Karpas-422 (cell line): ENCODE data around the gene RAD18. TPM values are rescaled to one million over a fixed set of nuclear protein-coding genes. Genes with fewer than 3 reads are reported as not detected.

Experiments used
- DNase-seq: peaks from one replicate; pipeline ENCODE4 v3.0.0-alpha.2; 2015
- H2AFZ ChIP-seq: fragments of 200-600 bp; sonication (generic); 2 replicates; pipeline ENCODE4 v1.6.1; 2014; ENCODE audit warnings: antibody characterized with exemption, low read length, mixed read lengths
- H3K27ac ChIP-seq: fragments of 200-600 bp; sonication (generic); 2 replicates; pipeline ENCODE4 v1.5.1; 2014; ENCODE audit warnings: mild to moderate bottlenecking, low read length, moderate library complexity
- H3K27me3 ChIP-seq: fragments of 200-600 bp; sonication (generic); 2 replicates; pipeline ENCODE4 v1.6.1; 2014; ENCODE audit warnings: low read length, mixed read lengths
- H3K36me3 ChIP-seq: fragments of 200-600 bp; sonication (generic); 2 replicates; pipeline ENCODE4 v1.6.1; 2014; ENCODE audit warnings: low read length, mixed read lengths; ENCODE audit not compliant: insufficient read depth
- H3K4me1 ChIP-seq: fragments of 200-600 bp; sonication (generic); 2 replicates; pipeline ENCODE4 v1.6.1; 2014; ENCODE audit warnings: mild to moderate bottlenecking, low read length, mixed read lengths
- H3K4me2 ChIP-seq: fragments of 200-600 bp; sonication (generic); 2 replicates; pipeline ENCODE4 v1.6.1; 2014; ENCODE audit warnings: low read length, low read depth, mild to moderate bottlenecking; ENCODE audit not compliant: poor library complexity, severe bottlenecking
- H3K4me3 ChIP-seq: fragments of 200-600 bp; sonication (generic); 2 replicates; pipeline ENCODE4 v1.5.1; 2014; ENCODE audit warnings: mild to moderate bottlenecking, antibody characterized with exemption, low read length, mixed read lengths
- H3K79me2 ChIP-seq: fragments of 200-600 bp; sonication (generic); 2 replicates; pipeline ENCODE4 v1.6.1; 2014; ENCODE audit warnings: mild to moderate bottlenecking, low read length, mixed read lengths
- H3K9ac ChIP-seq: fragments of 200-600 bp; sonication (generic); 2 replicates; pipeline ENCODE4 v1.6.0; 2014; ENCODE audit warnings: low read length
- H3K9me2 ChIP-seq: fragments of 200-600 bp; sonication (generic), shearing (Covaris generic); replicated peaks from 2 replicates; pipeline ENCODE4 v1.6.0; 2014; ENCODE audit warnings: mild to moderate bottlenecking, low read length, moderate library complexity; ENCODE audit not compliant: insufficient read depth
- H3K9me3 ChIP-seq: fragments of 300-700, 200-600 bp; sonication (generic); 2 replicates; pipeline ENCODE4 v1.6.1; 2014; ENCODE audit warnings: low read length, mixed read lengths
- H4K20me1 ChIP-seq: fragments of 200-600 bp; sonication (generic); 2 replicates; pipeline ENCODE4 v1.6.1; 2014; ENCODE audit warnings: mild to moderate bottlenecking, antibody characterized with exemption, low read length, low read depth; ENCODE audit not compliant: insufficient read depth
- total RNA-seq: library from RNA; depleted of rRNA; stranded (reverse); fragments of >200 nt; shearing (Covaris generic); gene quantifications from 2 replicates; pipeline ENCODE4 v1.2.3, GENCODE V29; 2014; ENCODE audit warnings: low replicate concordance

The RAD18 gene
- total RNA-seq, 1 experiment from 2014 or later = 48.2 TPM

DNA sequence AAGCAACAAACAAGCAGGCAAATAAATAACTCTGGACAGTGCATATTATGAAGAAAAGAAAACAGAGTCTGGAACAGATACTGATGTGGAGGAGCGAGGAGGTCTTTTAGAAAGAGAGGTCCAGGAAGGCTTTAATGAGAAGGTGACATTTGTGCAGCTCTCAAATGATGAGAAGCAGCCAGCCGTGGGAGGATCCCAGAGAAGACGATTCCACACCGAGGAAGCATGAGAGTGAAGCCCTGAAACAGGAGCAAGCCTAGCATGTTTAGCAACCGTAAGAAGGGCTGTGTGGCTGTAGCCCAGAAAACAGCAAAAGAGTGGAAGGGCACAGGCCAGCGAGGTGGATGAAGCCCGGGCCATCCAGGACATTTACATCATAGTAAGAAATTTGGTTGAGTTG is 93.1 kb downstream of the RAD18 start:
- no peak overlapping the region for H3K4me3 ChIP-seq
- H3K27ac ChIP-seq = no peak overlapping the region
- no peak overlapping the region for H3K4me2 ChIP-seq
- H3K9me2 ChIP-seq = no peaks in the 10 kb centered on the region
- no peak overlapping the region for H3K9ac ChIP-seq
- no peaks in the 10 kb centered on the region for H3K79me2 ChIP-seq
- H4K20me1 ChIP-seq = no peaks in the 10 kb centered on the region
- no peak for DNase-seq
- no peak overlapping the region for H2AFZ ChIP-seq
- no peaks in the 10 kb centered on the region for H3K27me3 ChIP-seq
- no peaks in the 10 kb centered on the region for H3K4me1 ChIP-seq
- H3K36me3 ChIP-seq = peaks cover 4% of the 10 kb centered on the region; the same call in 1 of the 2 replicates
- no peaks in the 10 kb centered on the region for H3K9me3 ChIP-seq

DNA sequence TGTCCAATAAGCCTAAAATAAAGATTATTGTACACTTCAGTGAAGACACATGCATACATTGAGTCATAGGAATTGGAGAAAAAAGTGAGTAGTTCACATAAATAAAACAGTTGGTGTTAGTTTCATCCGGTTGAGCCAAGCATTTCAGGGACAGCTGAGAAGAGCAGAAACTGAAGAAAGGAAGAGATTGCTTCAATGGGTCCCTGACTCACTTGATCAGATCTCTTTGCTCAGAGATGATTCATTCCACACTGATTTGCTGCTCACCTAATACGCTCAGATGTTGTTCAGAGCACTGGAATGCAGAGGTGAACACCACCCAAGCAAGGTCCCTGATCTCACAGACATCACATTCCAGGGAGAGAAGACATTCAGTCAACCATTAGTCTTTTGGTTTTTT is 93.7 kb downstream of the RAD18 start:
- H3K9ac ChIP-seq = no peak overlapping the region
- no peak overlapping the region for H3K4me3 ChIP-seq
- no peaks in the 10 kb centered on the region for H3K9me2 ChIP-seq
- no peaks in the 10 kb centered on the region for H3K79me2 ChIP-seq
- H3K9me3 ChIP-seq = no peaks in the 10 kb centered on the region
- no peak overlapping the region for H2AFZ ChIP-seq
- DNase-seq = no peak
- H3K36me3 ChIP-seq = peaks cover 4% of the 10 kb centered on the region; the same call in 1 of the 2 replicates
- no peaks in the 10 kb centered on the region for H3K27me3 ChIP-seq
- H3K4me1 ChIP-seq = no peaks in the 10 kb centered on the region
- no peak overlapping the region for H3K27ac ChIP-seq
- H4K20me1 ChIP-seq = no peaks in the 10 kb centered on the region
- no peak overlapping the region for H3K4me2 ChIP-seq

DNA sequence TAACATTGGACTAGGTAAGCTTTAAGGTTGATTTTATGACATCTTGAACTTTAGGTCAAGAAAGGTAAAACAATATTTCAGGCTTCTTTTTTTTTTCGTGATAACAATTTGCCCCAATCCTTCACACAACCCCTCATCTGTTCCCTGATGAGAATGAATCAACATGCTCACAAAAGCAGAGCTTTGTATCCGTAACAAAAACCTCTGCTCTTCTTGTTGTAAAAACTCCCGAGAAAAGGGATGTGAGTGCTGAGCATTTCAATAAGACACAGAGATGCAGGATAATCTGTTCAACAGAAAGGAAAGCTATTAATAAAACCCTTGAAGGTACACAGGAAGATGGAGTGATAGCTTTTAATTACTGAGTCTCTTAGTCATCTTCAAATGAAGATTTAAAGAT is 94.3 kb downstream of the RAD18 start:
- Histone ChIP-seq H3K9me2 (no peaks in the 10 kb centered on the region), H3K9ac (no peak overlapping the region), H4K20me1 (no peaks in the 10 kb centered on the region), H3K9me3 (no peaks in the 10 kb centered on the region), H3K4me3 (no peak overlapping the region), H3K36me3 (peaks cover 4% of the 10 kb centered on the region; the same call in 1 of the 2 replicates), H3K27ac (no peak overlapping the region), H3K27me3 (no peaks in the 10 kb centered on the region), H2AFZ (no peak overlapping the region), H3K4me1 (no peaks in the 10 kb centered on the region), H3K4me2 (no peak overlapping the region), H3K79me2 (no peaks in the 10 kb centered on the region)
- DNase-seq = no peak

DNA sequence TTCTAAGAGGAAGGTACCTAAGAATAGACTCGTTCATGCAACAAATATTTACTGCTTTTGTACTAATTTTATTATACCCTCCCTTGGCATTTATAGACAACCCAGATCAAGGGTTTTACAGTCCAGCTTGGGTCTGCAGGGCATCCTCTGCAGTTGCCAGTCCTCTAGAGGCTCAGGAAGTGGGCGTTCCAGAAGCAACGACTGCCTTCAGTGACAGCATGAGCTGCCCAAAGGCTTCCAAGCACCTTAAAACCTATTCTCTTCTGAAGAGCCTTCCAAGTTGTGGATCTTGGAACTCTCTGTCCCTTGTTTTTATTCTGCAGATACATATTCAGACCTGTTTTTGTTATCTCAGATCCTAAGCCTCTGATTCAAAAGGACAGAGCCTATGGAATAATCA is 95.6 kb downstream of the RAD18 start:
- Histone ChIP-seq H3K9me3 (no peaks in the 10 kb centered on the region), H3K79me2 (no peaks in the 10 kb centered on the region), H3K9ac (no peak overlapping the region), H4K20me1 (no peaks in the 10 kb centered on the region), H3K27me3 (no peaks in the 10 kb centered on the region), H2AFZ (no peak overlapping the region), H3K4me3 (no peak overlapping the region), H3K27ac (no peak overlapping the region), H3K9me2 (no peaks in the 10 kb centered on the region), H3K36me3 (peaks cover 9% of the 10 kb centered on the region; the same call in 1 of the 2 replicates), H3K4me2 (no peak overlapping the region), H3K4me1 (no peaks in the 10 kb centered on the region)
- DNase-seq = no peak

DNA sequence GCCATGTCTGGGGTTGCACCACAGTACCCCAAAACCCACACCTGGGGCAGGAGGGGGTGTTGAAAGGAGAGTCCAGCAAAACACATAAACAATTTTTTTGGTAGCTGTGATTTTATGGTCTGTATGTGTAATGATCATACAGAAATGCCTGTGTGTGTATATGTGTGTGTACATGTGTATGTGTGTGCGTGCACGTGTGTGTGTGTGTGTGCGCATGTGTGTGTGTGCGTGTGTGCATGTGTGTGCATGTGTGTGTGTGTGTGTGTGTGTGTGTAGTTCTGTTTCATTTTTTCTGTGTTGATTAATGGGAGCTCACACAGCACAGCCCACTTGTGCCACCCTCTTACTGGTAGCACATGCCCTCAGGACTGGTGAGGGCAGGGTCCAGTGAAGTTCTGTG is 97.6 kb downstream of the RAD18 start:
- DNase-seq = no peak
- peaks cover 9% of the 10 kb centered on the region; the same call in 1 of the 2 replicates for H3K36me3 ChIP-seq
- H4K20me1 ChIP-seq = no peaks in the 10 kb centered on the region
- H2AFZ ChIP-seq = no peak overlapping the region
- H3K27ac ChIP-seq = no peak overlapping the region
- no peak overlapping the region for H3K4me3 ChIP-seq
- no peak overlapping the region for H3K9ac ChIP-seq
- no peaks in the 10 kb centered on the region for H3K27me3 ChIP-seq
- no peak overlapping the region for H3K4me2 ChIP-seq
- H3K4me1 ChIP-seq = no peaks in the 10 kb centered on the region
- no peaks in the 10 kb centered on the region for H3K79me2 ChIP-seq
- H3K9me2 ChIP-seq = no peaks in the 10 kb centered on the region
- no peaks in the 10 kb centered on the region for H3K9me3 ChIP-seq

DNA sequence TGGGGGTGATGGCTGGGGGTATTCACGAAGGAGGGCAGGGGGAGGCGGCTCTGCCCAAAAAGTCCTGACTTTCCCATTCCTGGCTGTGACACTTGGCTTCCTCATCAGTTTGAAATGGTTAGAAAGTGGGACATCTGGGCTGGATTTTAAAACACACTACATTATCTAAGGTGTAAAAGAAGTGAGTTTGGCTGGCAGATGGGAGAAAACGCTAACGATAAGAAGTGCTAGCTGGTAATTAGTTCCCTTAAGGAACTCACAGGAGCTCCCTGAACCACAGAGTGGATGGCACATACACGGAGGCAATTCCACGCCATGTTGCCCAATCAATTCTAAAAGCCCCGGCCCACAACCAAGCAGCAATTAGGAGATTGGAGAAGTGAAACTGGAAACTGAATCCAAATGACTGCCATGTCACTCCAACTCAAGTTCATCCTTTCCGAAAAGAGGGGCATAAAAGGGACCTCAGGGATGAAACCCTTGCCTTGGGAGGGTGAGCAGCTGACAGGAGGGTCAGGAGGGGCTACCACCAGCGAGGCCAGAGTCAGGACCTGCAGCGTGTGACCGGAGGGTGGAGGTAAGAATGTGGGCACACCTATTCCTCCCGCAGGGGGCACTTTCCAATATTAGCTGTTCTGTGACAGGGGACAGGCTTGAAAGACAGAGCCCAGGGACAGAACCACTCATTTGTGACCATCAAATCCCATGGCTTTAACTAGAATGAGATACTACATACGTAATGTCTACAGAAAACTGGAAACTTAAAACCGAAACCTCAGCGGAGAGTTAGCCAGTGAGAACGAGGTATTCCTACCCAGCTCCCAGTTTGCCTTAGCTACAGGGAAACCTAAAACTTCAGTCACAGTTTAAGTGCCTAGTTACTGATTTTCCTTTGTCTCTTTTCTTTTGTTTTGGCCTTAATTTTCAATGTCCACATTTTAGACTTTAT is 98.6 kb downstream of the RAD18 start:
- Histone ChIP-seq H3K9ac (no peak overlapping the region), H2AFZ (no peak overlapping the region), H3K4me1 (no peaks in the 10 kb centered on the region), H3K36me3 (peaks cover 9% of the 10 kb centered on the region; the same call in 1 of the 2 replicates), H3K4me2 (no peak overlapping the region), H3K4me3 (no peak overlapping the region), H3K27ac (no peak overlapping the region), H3K79me2 (no peaks in the 10 kb centered on the region), H3K27me3 (no peaks in the 10 kb centered on the region), H3K9me3 (no peaks in the 10 kb centered on the region), H3K9me2 (no peaks in the 10 kb centered on the region), H4K20me1 (no peaks in the 10 kb centered on the region)
- no peak for DNase-seq

DNA sequence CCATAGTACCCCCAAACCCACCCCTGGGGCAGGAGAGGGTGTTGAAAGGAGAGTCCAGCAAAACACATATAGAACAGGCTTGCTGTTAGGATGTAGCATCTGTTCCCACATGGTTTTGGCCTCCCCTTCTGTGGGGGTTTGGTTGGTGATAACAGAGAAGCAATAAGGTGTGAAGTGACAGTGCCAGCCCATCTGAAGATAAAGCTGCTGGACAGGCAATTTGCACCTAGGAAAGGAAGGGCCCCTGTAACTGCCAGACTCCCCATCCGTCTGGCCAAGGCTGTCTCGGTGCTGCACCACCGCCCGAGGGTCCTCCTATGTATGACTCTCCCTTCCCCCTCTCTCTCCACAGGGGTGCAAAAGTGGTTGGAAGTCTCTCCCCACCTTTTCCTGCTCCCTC is 99.4 kb downstream of the RAD18 start:
- DNase-seq = no peak
- no peaks in the 10 kb centered on the region for H3K9me2 ChIP-seq
- no peak overlapping the region for H3K9ac ChIP-seq
- H3K4me2 ChIP-seq = no peak overlapping the region
- H3K4me3 ChIP-seq = no peak overlapping the region
- H4K20me1 ChIP-seq = no peaks in the 10 kb centered on the region
- H3K36me3 ChIP-seq = peaks cover 7% of the 10 kb centered on the region; the same call in 1 of the 2 replicates
- no peaks in the 10 kb centered on the region for H3K27me3 ChIP-seq
- H3K79me2 ChIP-seq = no peaks in the 10 kb centered on the region
- H3K27ac ChIP-seq = no peak overlapping the region
- no peak overlapping the region for H2AFZ ChIP-seq
- H3K9me3 ChIP-seq = no peaks in the 10 kb centered on the region
- H3K4me1 ChIP-seq = no peaks in the 10 kb centered on the region

DNA sequence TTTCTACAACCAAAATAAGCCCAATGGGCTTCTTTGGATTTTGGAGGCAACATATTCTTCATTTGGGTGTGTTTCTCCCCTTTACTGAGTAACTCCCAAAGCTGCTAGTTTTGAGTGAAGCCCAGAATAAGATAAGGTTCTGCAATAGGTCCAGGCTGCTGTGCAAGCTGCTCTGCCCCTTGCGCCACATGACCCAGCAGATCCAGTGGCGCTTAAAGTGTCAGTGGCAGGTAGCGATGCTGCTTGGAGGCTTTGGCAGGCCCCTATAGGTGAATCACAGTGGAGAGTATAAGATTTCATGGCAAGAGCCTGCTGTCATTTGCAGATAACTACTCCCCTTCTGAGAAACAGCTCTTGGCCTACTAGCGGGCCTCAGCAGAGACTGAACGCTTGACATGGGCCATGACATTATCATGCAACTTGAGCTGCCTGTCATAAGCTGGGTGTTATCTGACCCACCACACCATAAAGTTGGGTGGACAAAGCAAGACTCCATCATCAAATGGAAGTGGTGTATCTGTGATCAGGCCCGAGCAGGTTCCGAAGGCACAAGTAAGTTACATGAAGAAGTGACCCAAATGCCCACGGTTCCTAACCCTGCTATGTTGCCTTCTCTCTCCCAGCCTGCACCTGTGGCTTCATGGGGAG is 105.4 kb downstream of the RAD18 start:
- Histone ChIP-seq H3K79me2 (no peaks in the 10 kb centered on the region), H3K36me3 (no peaks in the 10 kb centered on the region), H3K27me3 (no peaks in the 10 kb centered on the region), H2AFZ (no peak overlapping the region), H3K4me3 (no peak overlapping the region), H3K9me2 (no peaks in the 10 kb centered on the region), H3K9ac (no peak overlapping the region), H3K27ac (no peak overlapping the region), H3K9me3 (no peaks in the 10 kb centered on the region), H3K4me2 (no peak overlapping the region), H3K4me1 (no peaks in the 10 kb centered on the region), H4K20me1 (no peaks in the 10 kb centered on the region)
- no peak for DNase-seq
